SK-N-SH (cell line): Measurements from ENCODE around the gene ABCB4. TPM values are rescaled to one million over a fixed set of nuclear protein-coding genes. Genes with fewer than 3 reads are reported as not detected.

Source experiments
- CTCF ChIA-PET: fragments of 300-600, 350-600 bp; formaldehyde crosslinking; extraction: SDS; loops from one replicate; lab custom pipeline; 2021; lab: Yijun Ruan, JAX
- POLR2A ChIA-PET: fragments of 350-600 bp; sonication (Branson Sonifier 250); formaldehyde crosslinking; extraction: SDS; loops from one replicate; lab custom pipeline; 2020; ENCODE audit warnings: antibody characterized with exemption, inconsistent platforms; lab: Yijun Ruan, JAX
- DNase-seq: peaks from one replicate; pipeline ENCODE4 v3.0.0; 2012
- H2AFZ ChIP-seq: fragments of 200-600 bp; sonication (generic); 2 replicates; pipeline ENCODE4 v1.8.1; 2016; ENCODE audit warnings: antibody characterized with exemption, mild to moderate bottlenecking, low read depth
- H3F3A ChIP-seq: fragments of 200-600 bp; sonication (generic); replicated peaks from 2 replicates; pipeline ENCODE3; 2016; ENCODE audit warnings: antibody characterized with exemption, mild to moderate bottlenecking; ENCODE audit not compliant: insufficient read depth
- H3K27ac ChIP-seq, 2 experiments: fragments of 200-500 bp in 1 of 2; fragments of 200-600 bp in 1 of 2; sonication (Bioruptor generic) in 1 of 2; sonication (generic), shearing (Covaris generic) in 1 of 2; 2 replicates each; pipeline versions ENCODE4 v1.5.1 to v1.6.1; 2014 to 2016; ENCODE audit warnings: low read depth in 2 of 2, inconsistent platforms in 1 of 2, low read length in 1 of 2, mild to moderate bottlenecking in 1 of 2, mixed read lengths in 1 of 2
- H3K27me3 ChIP-seq: fragments of 200-600 bp; sonication (generic), shearing (Covaris generic); 2 replicates; pipeline ENCODE4 v1.6.1; 2016; ENCODE audit warnings: mixed run types; ENCODE audit not compliant: insufficient read depth
- H3K36me3 ChIP-seq, 2 experiments: fragments of 200-500 bp in 1 of 2; fragments of 200-600 bp in 1 of 2; sonication (Bioruptor generic) in 1 of 2; sonication (generic) in 1 of 2; replicated peaks in 1 of 2; 2 replicates each; pipeline versions ENCODE3 to v1.5.1; 2014 to 2016; ENCODE audit warnings: low read length in 1 of 2, mild to moderate bottlenecking in 1 of 2; ENCODE audit not compliant: insufficient read depth in 2 of 2, control insufficient read depth in 1 of 2
- H3K4me1 ChIP-seq, 2 experiments: fragments of 200-500 bp in 1 of 2; fragments of 200-600 bp in 1 of 2; sonication (Bioruptor generic) in 1 of 2; sonication (generic), shearing (Covaris generic) in 1 of 2; 2 replicates each; pipeline versions ENCODE4 v1.5.1 to v1.6.1; 2014 to 2016; ENCODE audit warnings: low read depth in 1 of 2, low read length in 1 of 2, mixed run types in 1 of 2; ENCODE audit not compliant: insufficient read depth in 2 of 2, control insufficient read depth in 1 of 2
- H3K4me2 ChIP-seq: fragments of 200-600 bp; sonication (generic), shearing (Covaris generic); 2 replicates; pipeline ENCODE4 v1.6.1; 2017; ENCODE audit warnings: mixed run types
- H3K4me3 ChIP-seq, 2 experiments: fragments of 200-500 bp in 1 of 2; fragments of 200-600 bp in 1 of 2; sonication (Bioruptor generic) in 1 of 2; sonication (generic), shearing (Covaris generic) in 1 of 2; 2 replicates each; pipeline versions ENCODE4 v1.5.1 to v1.8.1; 2014 to 2016; ENCODE audit warnings: low read depth in 2 of 2, inconsistent platforms in 1 of 2, low read length in 1 of 2, mild to moderate bottlenecking in 1 of 2, mixed read lengths in 1 of 2, moderate library complexity in 1 of 2
- H3K79me2 ChIP-seq: fragments of 200-600 bp; sonication (generic); 2 replicates; pipeline ENCODE4 v1.8.1; 2017; ENCODE audit warnings: mild to moderate bottlenecking; ENCODE audit not compliant: insufficient read depth
- H3K9ac ChIP-seq: fragments of 200-600 bp; sonication (generic); 2 replicates; pipeline ENCODE4 v1.6.1; 2017; ENCODE audit warnings: mixed run types
- H3K9me2 ChIP-seq: fragments of 200-600 bp; sonication (generic); 2 replicates; pipeline ENCODE4 v1.6.1; 2017; ENCODE audit warnings: mixed run types
- H3K9me3 ChIP-seq: fragments of 200-600 bp; sonication (generic); 2 replicates; pipeline ENCODE4 v1.6.1; 2017; ENCODE audit warnings: mixed run types, mild to moderate bottlenecking, moderate library complexity
- H4K20me1 ChIP-seq: fragments of 200-600 bp; sonication (generic); 2 replicates; pipeline ENCODE4 v1.6.1; 2017; ENCODE audit warnings: mild to moderate bottlenecking, mixed run types; ENCODE audit not compliant: insufficient read depth
- EP300 ChIP-seq, 2 experiments: IDR thresholded peaks; 2 replicates each; pipeline versions ENCODE4 v1.4.0 to v1.6.1; 2012; ENCODE audit warnings: borderline replicate concordance in 1 of 2, low read depth in 1 of 2, low read length in 1 of 2
- FOSL2 ChIP-seq: IDR thresholded peaks from 2 replicates; pipeline ENCODE4 v1.4.0; 2012; ENCODE audit warnings: low read depth, mild to moderate bottlenecking, moderate library complexity, borderline replicate concordance
- GATA2 ChIP-seq: sonication (generic); formaldehyde crosslinking; IDR thresholded peaks from 2 replicates; pipeline ENCODE4 v1.5.0; 2020; ENCODE audit warnings: mild to moderate bottlenecking, missing genetic modification reagents
- MXI1 ChIP-seq: IDR thresholded peaks from 2 replicates; pipeline ENCODE4 v1.6.1; 2012; ENCODE audit warnings: mild to moderate bottlenecking, low read depth, low read length, improper control_type of control experiment
- POLR2AphosphoS5 ChIP-seq: IDR thresholded peaks from 2 replicates; pipeline ENCODE4 v1.6.1; 2012; ENCODE audit warnings: low read depth, low read length
- REST ChIP-seq: IDR thresholded peaks from 2 replicates; pipeline ENCODE4 v1.6.1; 2012; ENCODE audit warnings: mild to moderate bottlenecking, low read depth, low read length, moderate library complexity
- WGBS: methylation state at CpG from one replicate; pipeline ENCODE4 v1.1.6; 2017; ENCODE audit warnings: low lambda C conversion rate; 5-methylcytosine and 5-hydroxymethylcytosine counted together
- polyA plus RNA-seq, 3 experiments: library from polyadenylated mRNA; depleted of rRNA; stranded (reverse); fragments of >200 nt; gene quantifications; 2 replicates each; pipeline ENCODE4 v1.2.3, GENCODE V29; 2012
- TF ChIP-seq, protein P1 (sequence below): IDR thresholded peaks from 2 replicates; pipeline ENCODE4 v1.4.0; 2012; ENCODE audit warnings: low read depth
- TF ChIP-seq, protein P2 (sequence below): fragments of 150-350 bp; IDR thresholded peaks from 2 replicates; pipeline ENCODE4 v1.6.1; 2016; ENCODE audit warnings: mild to moderate bottlenecking, low read depth, low read length

Gene ABCB4
- polyA plus RNA-seq, 1 of the 3 experiments (the other 2 are of a cell fraction), result 0.18 TPM

- H3K79me2 ChIP-seq, result no peaks in the 10 kb centered on the region
- peaks cover 10% of the 10 kb centered on the region for H3F3A ChIP-seq
- H3K4me3 ChIP-seq, result no peak overlapping the region
- no peaks in the 10 kb centered on the region for H4K20me1 ChIP-seq
- POLR2A ChIA-PET, result interaction anchor here (0.6 kb wide), 1 partner anchor 39 kb away, joined by 3 read pairs; no protein-coding TSS in a partner anchor
- H2AFZ ChIP-seq, result no peak overlapping the region
- H3K4me1 ChIP-seq, result peaks cover 8 to 9% of the 10 kb centered on the region in 2 experiments; a peak in 3 of 4 replicates
- H3K9me3 ChIP-seq, result no peaks in the 10 kb centered on the region
- no peaks in the 10 kb centered on the region for H3K27me3 ChIP-seq
- WGBS, result 36% methylated on average over 4 of the region's 4 CpGs
- peak; percentile 33 for DNase-seq
- peak overlapping the region; percentile 8 to 36; a peak in 2 of 4 replicates for H3K27ac ChIP-seq
- peak in 1 of 2 experiments; percentile 30; a peak in 1 of 4 replicates for TF ChIP-seq EP300 (IDR thresholded peaks at IDR 0.05; ENCODE audit: borderline replicate concordance in 1 of 2, low read depth in 1 of 2, low read length in 1 of 2)
- TF ChIP-seq MXI1, result 0 out of 2 replicates have a peak, but pooled peaks have one; percentile 43
- TF ChIP-seq POLR2AphosphoS5, result no peak
- TF ChIP-seq GATA2, result peak; percentile 37; the same call in 1 of the 2 replicates
- CTCF ChIA-PET, result interaction anchor here (0.8 to 17.4 kb wide), 12 partner anchors 10 to 755 kb away, joined by 3 to 409 read pairs (median 4); no protein-coding TSS in a partner anchor
- H3K4me2 ChIP-seq, result peak overlapping the region; percentile 26; the same call in 1 of the 2 replicates
- no peaks in the 10 kb centered on the region for H3K36me3 ChIP-seq
- no peak overlapping the region for H3K9ac ChIP-seq
- H3K9me2 ChIP-seq, result no peaks in the 10 kb centered on the region
Measured at GRCh38 chr7:87413951-87414793, 61.3 kb downstream of the ABCB4 start.

DNA sequence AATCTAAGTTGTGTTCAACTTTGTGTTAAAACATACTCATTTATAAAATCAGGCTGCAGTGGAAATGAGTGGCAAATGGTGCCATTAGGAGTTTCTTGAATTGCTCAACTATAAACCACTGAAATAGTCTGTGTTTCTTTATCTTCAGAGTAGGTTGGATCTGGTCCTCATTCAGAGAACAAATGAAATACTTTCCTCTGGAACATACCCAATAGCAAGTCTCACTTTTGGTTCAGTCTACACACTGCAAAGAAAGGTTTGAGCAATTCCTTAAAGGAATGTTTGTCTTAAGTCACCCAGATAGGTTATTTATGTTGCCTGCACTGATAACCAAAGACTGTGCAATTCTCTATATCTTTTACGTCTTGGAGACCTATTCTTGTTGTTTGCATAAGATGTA is 62.5 kb downstream of the ABCB4 start:
- peaks cover 8 to 9% of the 10 kb centered on the region in 2 experiments; a peak in 3 of 4 replicates for H3K4me1 ChIP-seq
- H4K20me1 ChIP-seq, result no peaks in the 10 kb centered on the region
- no peaks in the 10 kb centered on the region for H3K27me3 ChIP-seq
- H3F3A ChIP-seq, result peaks cover 10% of the 10 kb centered on the region
- POLR2A ChIA-PET, result interaction anchor here (0.6 kb wide), 1 partner anchor 41 kb away, joined by 3 read pairs; no protein-coding TSS in a partner anchor
- no peak overlapping the region for H3K27ac ChIP-seq
- no peaks in the 10 kb centered on the region for H3K79me2 ChIP-seq
- CTCF ChIA-PET, result interaction anchor here (0.9 to 17.4 kb wide), 4 partner anchors 90 to 573 kb away, joined by 3 to 409 read pairs (median 4); no protein-coding TSS in a partner anchor
- H3K36me3 ChIP-seq, result no peaks in the 10 kb centered on the region
- H3K9me3 ChIP-seq, result no peaks in the 10 kb centered on the region
- no peaks in the 10 kb centered on the region for H3K9me2 ChIP-seq
- TF ChIP-seq, protein P1, sequence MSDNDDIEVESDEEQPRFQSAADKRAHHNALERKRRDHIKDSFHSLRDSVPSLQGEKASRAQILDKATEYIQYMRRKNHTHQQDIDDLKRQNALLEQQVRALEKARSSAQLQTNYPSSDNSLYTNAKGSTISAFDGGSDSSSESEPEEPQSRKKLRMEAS, result no peak
- TF ChIP-seq REST (no peak), MXI1 (no peak), FOSL2 (no peak)
- TF ChIP-seq, protein P2, sequence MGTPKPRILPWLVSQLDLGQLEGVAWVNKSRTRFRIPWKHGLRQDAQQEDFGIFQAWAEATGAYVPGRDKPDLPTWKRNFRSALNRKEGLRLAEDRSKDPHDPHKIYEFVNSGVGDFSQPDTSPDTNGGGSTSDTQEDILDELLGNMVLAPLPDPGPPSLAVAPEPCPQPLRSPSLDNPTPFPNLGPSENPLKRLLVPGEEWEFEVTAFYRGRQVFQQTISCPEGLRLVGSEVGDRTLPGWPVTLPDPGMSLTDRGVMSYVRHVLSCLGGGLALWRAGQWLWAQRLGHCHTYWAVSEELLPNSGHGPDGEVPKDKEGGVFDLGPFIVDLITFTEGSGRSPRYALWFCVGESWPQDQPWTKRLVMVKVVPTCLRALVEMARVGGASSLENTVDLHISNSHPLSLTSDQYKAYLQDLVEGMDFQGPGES, result no peak
- H3K4me3 ChIP-seq, result no peak overlapping the region
- no peak for DNase-seq
- H3K9ac ChIP-seq, result no peak overlapping the region
- H3K4me2 ChIP-seq, result no peak overlapping the region
- WGBS, result 74% methylated on average over 1 of the region's 1 CpG
- H2AFZ ChIP-seq, result no peak overlapping the region
